ENCODE measurements around the gene GFOD2. TPM values are rescaled to one million over a fixed set of nuclear protein-coding genes. Genes with fewer than 3 reads are reported as not detected.

GFOD2 gene
- polyA plus RNA-seq, 3 donors = 3.7 to 9.4 (median 3.8) TPM

GRCh38 chr16:67699265-67699664 is 19.9 kb downstream of the GFOD2 start:
- no peak for DNase-seq
- Mint-ChIP-seq H3K9me3 (peaks cover 0 to 14% (median 5%) of the 10 kb centered on the region in 7 donors), H3K36me3 (peaks cover 9 to 13% of the 10 kb centered on the region in 2 donors), H3K4me1 (peaks cover 18% of the 10 kb centered on the region), H3K4me3 (no peak overlapping the region), H3K27me3 (ENCODE audit: low read depth in 3 of 3) (no peaks in the 10 kb centered on the region), H3K27ac (no peak overlapping the region)
- Histone ChIP-seq H3K27ac (ENCODE audit: low read depth in 1 of 2, low read length in 2 of 2) (no peak overlapping the region), H3K4me3 (replicated peaks in 1 of 3; ENCODE audit: low read depth in 2 of 3, low read length in 3 of 3) (no peak overlapping the region), H4K20me1 (ENCODE audit: insufficient read depth, low read length) (no peaks in the 10 kb centered on the region), H3K9ac (ENCODE audit: insufficient read depth, low read length, poor library complexity, severe bottlenecking) (no peak overlapping the region), H3K79me2 (ENCODE audit: insufficient read depth, low read length) (no peaks in the 10 kb centered on the region), H2AFZ (ENCODE audit: insufficient read depth, low read depth, low read length, poor library complexity, severe bottlenecking) (no peak overlapping the region), H3K4me1 (ENCODE audit: control insufficient read depth in 1 of 2, insufficient read depth in 2 of 2, low read length in 2 of 2) (peaks cover 3 to 14% of the 10 kb centered on the region in 2 donors), H3K9me3 (replicated peaks in 1 of 2; ENCODE audit: control insufficient read depth in 1 of 2, insufficient read depth in 1 of 2, low read length in 2 of 2) (peaks cover 0 to 11% of the 10 kb centered on the region in 2 donors), H3K4me2 (replicated peaks; ENCODE audit: extremely low read depth, low read length, poor library complexity, severe bottlenecking) (no peak overlapping the region), H3K27me3 (ENCODE audit: control insufficient read depth in 2 of 2, insufficient read depth in 2 of 2, low read length in 2 of 2) (no peaks in the 10 kb centered on the region), H3K36me3 (replicated peaks in 1 of 2; ENCODE audit: control insufficient read depth in 1 of 2, insufficient read depth in 2 of 2, low read length in 2 of 2) (no peaks in the 10 kb centered on the region)
- TF ChIP-seq CTCF (IDR thresholded peaks at IDR 0.05) = no peak
- intact Hi-C loops (cut with micrococcal nuclease) = no loop called here
- WGBS (ENCODE audit: insufficient coverage) = 100% methylated on average over 5 of the region's 7 CpGs

- Histone ChIP-seq H3K27ac (ENCODE audit: low read depth in 1 of 2, low read length in 2 of 2) (peak overlapping the region in 1 of 2 donors; percentile 53), H3K36me3 (replicated peaks in 1 of 2; ENCODE audit: control insufficient read depth in 1 of 2, insufficient read depth in 2 of 2, low read length in 2 of 2) (no peaks in the 10 kb centered on the region), H3K4me3 (replicated peaks in 1 of 3; ENCODE audit: low read depth in 2 of 3, low read length in 3 of 3) (no peak overlapping the region), H4K20me1 (ENCODE audit: insufficient read depth, low read length) (no peaks in the 10 kb centered on the region), H3K9ac (ENCODE audit: insufficient read depth, low read length, poor library complexity, severe bottlenecking) (no peak overlapping the region), H3K4me1 (ENCODE audit: control insufficient read depth in 1 of 2, insufficient read depth in 2 of 2, low read length in 2 of 2) (peaks cover 3 to 18% of the 10 kb centered on the region in 2 donors), H3K27me3 (ENCODE audit: control insufficient read depth in 2 of 2, insufficient read depth in 2 of 2, low read length in 2 of 2) (no peaks in the 10 kb centered on the region), H3K4me2 (replicated peaks; ENCODE audit: extremely low read depth, low read length, poor library complexity, severe bottlenecking) (no peak overlapping the region), H2AFZ (ENCODE audit: insufficient read depth, low read depth, low read length, poor library complexity, severe bottlenecking) (no peak overlapping the region), H3K9me3 (replicated peaks in 1 of 2; ENCODE audit: control insufficient read depth in 1 of 2, insufficient read depth in 1 of 2, low read length in 2 of 2) (peaks cover 0 to 11% of the 10 kb centered on the region in 2 donors), H3K79me2 (ENCODE audit: insufficient read depth, low read length) (no peaks in the 10 kb centered on the region)
- DNase-seq = no peak
- intact Hi-C loops (cut with micrococcal nuclease) = no loop called here
- 90% methylated on average over 2 of the region's 4 CpGs for WGBS (ENCODE audit: insufficient coverage)
- H3K36me3 Mint-ChIP-seq = peaks cover 9 to 13% of the 10 kb centered on the region in 2 donors
- no peak for TF ChIP-seq CTCF (IDR thresholded peaks at IDR 0.05)
- peak overlapping the region in 4 of 7 donors; percentile 25 to 74 (median 34) for H3K27ac Mint-ChIP-seq
- peaks cover 30% of the 10 kb centered on the region for H3K4me1 Mint-ChIP-seq
- H3K27me3 Mint-ChIP-seq (ENCODE audit: low read depth in 3 of 3) = no peaks in the 10 kb centered on the region
- H3K9me3 Mint-ChIP-seq = peaks cover 0 to 14% (median 5%) of the 10 kb centered on the region in 7 donors
- H3K4me3 Mint-ChIP-seq = no peak overlapping the region
Observed at GRCh38 chr16:67697422-67698185, 21.5 kb downstream of the GFOD2 start.
